Measurements from ENCODE around the gene PPP6R3. TPM values are rescaled to one million over a fixed set of nuclear protein-coding genes. Genes with fewer than 3 reads are reported as not detected.

PPP6R3 gene
- total RNA-seq, 2 experiments from 2014 or later: 95.4 to 103 TPM

DNA sequence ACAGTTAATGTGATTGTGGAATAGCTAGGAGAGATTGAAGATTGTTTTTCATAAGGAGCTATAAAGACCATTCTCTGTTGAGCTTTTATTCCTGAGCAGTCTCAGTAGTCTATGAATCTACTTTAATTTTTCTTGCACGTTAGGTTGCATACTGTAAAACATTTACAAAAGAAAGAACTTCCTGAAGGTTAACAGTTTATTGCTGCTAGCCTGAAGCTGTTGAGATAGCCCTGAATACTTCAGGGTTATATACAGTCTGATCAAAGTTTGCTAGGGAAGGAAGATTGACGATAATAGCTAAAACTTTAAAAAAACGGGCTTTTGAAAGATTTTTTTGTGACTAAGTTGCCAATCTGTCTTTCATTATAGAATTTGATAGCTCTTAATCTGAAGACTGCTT is 64.8 kb downstream of the PPP6R3 start:
- ChIA-PET POLR2A (no interaction called here), CTCF (interaction anchor here (1.0 to 1.7 kb wide), 3 partner anchors 9 to 273 kb away, joined by 3 to 4 read pairs (median 3); no protein-coding TSS in a partner anchor)
- Mint-ChIP-seq H3K9me3 (no peaks in the 10 kb centered on the region), H3K27ac (no peak overlapping the region), H3K4me3 (no peak overlapping the region), H3K4me1 (ENCODE audit: low read depth) (peaks cover 86% of the 10 kb centered on the region), H3K27me3 (no peaks in the 10 kb centered on the region), H3K36me3 (ENCODE audit: low read depth) (peaks cover 73% of the 10 kb centered on the region)
- DNase-seq (no peak), ATAC-seq (no peak)
- intact Hi-C loops (cut with micrococcal nuclease): no loop called here
- TF ChIP-seq, protein P1, sequence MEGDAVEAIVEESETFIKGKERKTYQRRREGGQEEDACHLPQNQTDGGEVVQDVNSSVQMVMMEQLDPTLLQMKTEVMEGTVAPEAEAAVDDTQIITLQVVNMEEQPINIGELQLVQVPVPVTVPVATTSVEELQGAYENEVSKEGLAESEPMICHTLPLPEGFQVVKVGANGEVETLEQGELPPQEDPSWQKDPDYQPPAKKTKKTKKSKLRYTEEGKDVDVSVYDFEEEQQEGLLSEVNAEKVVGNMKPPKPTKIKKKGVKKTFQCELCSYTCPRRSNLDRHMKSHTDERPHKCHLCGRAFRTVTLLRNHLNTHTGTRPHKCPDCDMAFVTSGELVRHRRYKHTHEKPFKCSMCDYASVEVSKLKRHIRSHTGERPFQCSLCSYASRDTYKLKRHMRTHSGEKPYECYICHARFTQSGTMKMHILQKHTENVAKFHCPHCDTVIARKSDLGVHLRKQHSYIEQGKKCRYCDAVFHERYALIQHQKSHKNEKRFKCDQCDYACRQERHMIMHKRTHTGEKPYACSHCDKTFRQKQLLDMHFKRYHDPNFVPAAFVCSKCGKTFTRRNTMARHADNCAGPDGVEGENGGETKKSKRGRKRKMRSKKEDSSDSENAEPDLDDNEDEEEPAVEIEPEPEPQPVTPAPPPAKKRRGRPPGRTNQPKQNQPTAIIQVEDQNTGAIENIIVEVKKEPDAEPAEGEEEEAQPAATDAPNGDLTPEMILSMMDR (IDR thresholded peaks at IDR 0.05): no peak

DNA sequence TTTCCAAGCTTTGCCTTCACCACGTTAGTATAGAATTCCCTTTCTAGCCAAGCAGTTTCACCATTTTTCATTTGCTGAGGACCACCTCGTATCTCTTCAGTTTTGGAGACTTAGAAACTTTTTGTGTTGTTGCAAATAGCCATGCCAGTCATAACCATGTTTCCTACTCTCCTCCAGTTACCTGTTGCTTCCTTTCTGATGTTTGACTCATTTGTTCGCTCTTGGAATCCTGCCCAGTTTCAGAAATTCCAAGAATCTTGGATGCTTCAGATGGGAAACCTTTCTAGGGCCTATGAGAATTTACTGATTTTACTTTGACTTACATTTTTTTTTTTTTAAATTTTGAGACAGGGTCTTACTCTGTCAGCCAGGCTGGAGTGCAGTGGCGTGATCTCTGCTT is 65.4 kb downstream of the PPP6R3 start:
- no peak overlapping the region for H3K4me3 Mint-ChIP-seq
- TF ChIP-seq, protein P1 (IDR thresholded peaks at IDR 0.05): no peak
- POLR2A ChIA-PET: no interaction called here
- H3K36me3 Mint-ChIP-seq (ENCODE audit: low read depth): peaks cover 73% of the 10 kb centered on the region
- DNase-seq (no peak), ATAC-seq (no peak)
- peaks cover 85% of the 10 kb centered on the region for H3K4me1 Mint-ChIP-seq (ENCODE audit: low read depth)
- CTCF ChIA-PET: interaction anchor here (1.3 to 1.7 kb wide), 2 partner anchors 58 to 273 kb away, joined by 3 to 4 read pairs; no protein-coding TSS in a partner anchor
- intact Hi-C loops (cut with micrococcal nuclease): no loop called here
- H3K27me3 Mint-ChIP-seq: no peaks in the 10 kb centered on the region
- no peak overlapping the region for H3K27ac Mint-ChIP-seq
- no peaks in the 10 kb centered on the region for H3K9me3 Mint-ChIP-seq

DNA sequence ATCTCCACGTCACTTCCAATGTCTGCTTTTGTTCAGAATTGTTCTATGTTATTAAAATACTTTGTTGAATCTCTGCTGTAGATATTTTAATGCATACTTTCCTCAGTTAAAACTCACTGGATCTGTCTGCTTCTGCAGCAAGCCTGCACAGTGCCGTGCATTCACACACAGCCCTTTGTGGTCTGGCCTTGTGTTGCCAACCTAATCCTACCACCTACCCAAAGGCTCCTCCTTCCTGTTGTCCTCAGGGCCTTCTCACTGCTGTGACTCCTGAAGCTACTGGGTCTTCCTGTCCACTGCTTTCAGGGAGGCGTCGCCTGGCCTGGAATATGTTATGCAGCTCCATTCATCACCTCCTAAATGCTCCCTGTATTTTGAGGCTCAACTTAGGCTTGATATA is 67.0 kb downstream of the PPP6R3 start:
- Mint-ChIP-seq H3K27ac (peak overlapping the region; percentile 68), H3K9me3 (no peaks in the 10 kb centered on the region), H3K27me3 (no peaks in the 10 kb centered on the region), H3K4me3 (no peak overlapping the region), H3K36me3 (ENCODE audit: low read depth) (peaks cover 71% of the 10 kb centered on the region), H3K4me1 (ENCODE audit: low read depth) (peaks cover 83% of the 10 kb centered on the region)
- TF ChIP-seq, protein P1 (IDR thresholded peaks at IDR 0.05): no peak
- POLR2A ChIA-PET: no interaction called here
- CTCF ChIA-PET: interaction anchor here (1.2 kb wide), 1 partner anchor 8 kb away, joined by 5 read pairs; no protein-coding TSS in a partner anchor
- intact Hi-C loops (cut with micrococcal nuclease): no loop called here
- ATAC-seq: peak; percentile 70
- DNase-seq: peak; percentile 17

DNA sequence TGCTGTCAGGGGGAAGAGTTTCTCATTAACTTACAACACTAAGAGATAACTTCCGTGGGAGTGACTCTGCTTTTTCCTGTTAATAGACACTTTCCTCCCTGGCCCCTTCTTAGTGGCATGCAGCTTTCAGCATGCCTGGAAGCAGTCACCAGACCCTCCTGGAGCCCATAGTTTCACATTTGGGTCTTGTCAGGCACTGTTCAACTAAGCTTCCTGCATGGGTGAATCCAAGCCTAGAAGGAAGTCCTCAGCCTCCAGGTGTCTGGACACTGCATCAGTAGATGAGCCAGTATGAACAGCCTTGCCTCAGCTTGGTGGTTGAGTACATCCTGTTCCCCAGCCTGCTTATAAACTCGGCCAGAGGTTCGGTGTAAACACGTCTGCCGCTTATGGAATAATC is 68.1 kb downstream of the PPP6R3 start:
- peak overlapping the region; percentile 70 for H3K27ac Mint-ChIP-seq
- DNase-seq (peak; percentile 49), ATAC-seq (peak; percentile 81)
- TF ChIP-seq, protein P1 (IDR thresholded peaks at IDR 0.05): no peak
- ChIA-PET POLR2A (interaction anchor here (0.7 to 1.2 kb wide), 3 partner anchors 15 to 70 kb away, joined by 3 read pairs; no protein-coding TSS in a partner anchor), CTCF (interaction anchor here (0.9 to 1.3 kb wide), 5 partner anchors 9 to 48 kb away, joined by 3 to 5 read pairs (median 4); no protein-coding TSS in a partner anchor)
- H3K36me3 Mint-ChIP-seq (ENCODE audit: low read depth): peaks cover 62% of the 10 kb centered on the region
- no peak overlapping the region for H3K4me3 Mint-ChIP-seq
- no peaks in the 10 kb centered on the region for H3K27me3 Mint-ChIP-seq
- no peaks in the 10 kb centered on the region for H3K9me3 Mint-ChIP-seq
- peaks cover 82% of the 10 kb centered on the region for H3K4me1 Mint-ChIP-seq (ENCODE audit: low read depth)
- intact Hi-C loops (cut with micrococcal nuclease): no loop called here

DNA sequence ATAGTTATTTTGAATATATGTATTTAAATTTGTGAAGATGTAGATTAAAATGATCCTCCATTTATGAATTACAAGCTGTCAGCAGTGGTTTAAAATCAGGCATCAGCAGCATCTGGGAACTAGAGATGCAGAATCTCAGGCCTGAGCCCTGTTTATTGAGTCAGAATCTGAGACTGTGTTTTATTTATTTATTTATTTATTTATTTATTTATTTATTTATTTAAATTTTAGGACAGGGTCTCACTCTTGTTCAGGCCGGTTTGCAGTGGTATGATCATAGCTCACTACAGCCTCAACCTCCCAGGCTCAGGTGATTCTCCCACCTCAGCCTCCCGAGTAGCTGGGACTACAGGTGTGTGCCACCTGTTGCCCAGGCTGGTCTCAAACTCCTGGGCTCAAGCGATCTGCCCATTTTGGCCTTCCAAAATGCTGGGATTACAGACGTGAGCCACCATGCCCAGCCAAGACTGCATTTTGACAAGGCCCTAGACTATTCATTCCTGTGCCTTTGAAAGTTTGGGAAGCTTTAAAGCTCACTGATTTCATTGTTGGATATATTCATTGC is 70.7 kb downstream of the PPP6R3 start:
- peaks cover 54% of the 10 kb centered on the region for H3K36me3 Mint-ChIP-seq (ENCODE audit: low read depth)
- DNase-seq (no peak), ATAC-seq (no peak)
- TF ChIP-seq, protein P1 (IDR thresholded peaks at IDR 0.05): no peak
- no peak overlapping the region for H3K4me3 Mint-ChIP-seq
- no peaks in the 10 kb centered on the region for H3K27me3 Mint-ChIP-seq
- intact Hi-C loops (cut with micrococcal nuclease): no loop called here
- ChIA-PET POLR2A (no interaction called here), CTCF (no interaction called here)
- peaks cover 75% of the 10 kb centered on the region for H3K4me1 Mint-ChIP-seq (ENCODE audit: low read depth)
- no peaks in the 10 kb centered on the region for H3K9me3 Mint-ChIP-seq
- no peak overlapping the region for H3K27ac Mint-ChIP-seq

Data from activated CD8-positive, alpha-beta T cell treated with anti-CD3 and anti-CD28 coated beads for 36 hours (primary cell).